NT2/D1 (cell line): Measurements from ENCODE around the gene GPR62.

ENCODE experiments used
- SUZ12 ChIP-seq: IDR thresholded peaks from 2 replicates; pipeline ENCODE4 v1.6.1; 2011; ENCODE audit not compliant: insufficient read length, insufficient read depth; ENCODE audit errors: extremely low read depth
- YY1 ChIP-seq: IDR thresholded peaks from 2 replicates; pipeline ENCODE4 v1.6.1; 2011; ENCODE audit not compliant: insufficient read length, insufficient read depth
- ZNF274 ChIP-seq: IDR thresholded peaks from 2 replicates; pipeline ENCODE4 v1.6.1; 2011; ENCODE audit warnings: mild to moderate bottlenecking, low read depth, low read length

DNA sequence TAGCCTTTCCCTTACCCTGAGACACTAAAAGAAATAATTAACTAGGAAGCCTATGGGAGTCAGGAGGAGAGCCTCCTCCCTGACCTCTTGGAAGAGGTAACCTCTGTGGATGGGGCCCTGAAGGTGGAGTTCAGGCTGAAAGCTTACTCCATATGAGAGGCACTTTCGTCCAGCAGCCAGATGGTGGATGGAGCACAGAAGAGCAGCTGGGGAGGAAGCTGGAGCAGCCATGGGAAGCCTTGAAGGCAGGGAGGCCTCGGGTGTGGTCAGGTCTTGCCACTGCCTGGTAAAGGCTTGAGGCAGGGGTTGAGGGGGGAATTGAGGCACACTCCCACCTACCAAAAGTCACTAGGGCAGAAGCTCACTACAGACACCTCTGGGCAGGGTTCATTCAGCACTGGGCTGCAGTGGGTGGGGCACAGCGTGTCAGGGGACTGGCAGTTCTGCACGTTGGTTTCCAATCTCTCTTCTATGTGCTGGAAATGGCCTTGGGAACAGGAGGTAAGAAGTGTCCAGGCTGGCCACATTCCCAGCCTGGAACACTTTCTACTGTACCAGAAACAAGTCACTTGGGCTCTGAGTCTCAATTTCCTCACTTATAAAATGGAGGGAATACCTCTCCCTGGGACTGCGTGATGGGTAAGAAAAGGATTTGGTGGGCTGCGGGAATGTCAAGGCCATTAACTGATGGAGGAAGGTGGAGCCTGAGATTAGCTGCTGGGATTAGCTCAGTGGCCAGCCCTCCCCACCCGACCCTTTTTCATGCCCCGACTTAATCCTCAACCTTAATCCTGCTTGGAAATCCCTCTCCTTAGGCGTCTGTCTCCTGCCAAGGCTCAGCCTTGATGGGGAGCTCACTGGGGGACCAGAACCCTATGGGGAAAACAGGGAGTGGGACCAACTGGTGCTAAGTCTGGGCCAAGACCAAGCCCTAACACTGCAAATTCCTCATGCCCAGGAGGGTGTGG is 6.7 kb downstream of the GPR62 start:
- TF ChIP-seq YY1 (no peak), SUZ12 (no peak), ZNF274 (no peak)
